ENCODE results near the gene CACNA1I. TPM values are rescaled to one million over a fixed set of nuclear protein-coding genes. Genes with fewer than 3 reads are reported as not detected.

Gene CACNA1I
- 0.18 TPM for total RNA-seq

DNA sequence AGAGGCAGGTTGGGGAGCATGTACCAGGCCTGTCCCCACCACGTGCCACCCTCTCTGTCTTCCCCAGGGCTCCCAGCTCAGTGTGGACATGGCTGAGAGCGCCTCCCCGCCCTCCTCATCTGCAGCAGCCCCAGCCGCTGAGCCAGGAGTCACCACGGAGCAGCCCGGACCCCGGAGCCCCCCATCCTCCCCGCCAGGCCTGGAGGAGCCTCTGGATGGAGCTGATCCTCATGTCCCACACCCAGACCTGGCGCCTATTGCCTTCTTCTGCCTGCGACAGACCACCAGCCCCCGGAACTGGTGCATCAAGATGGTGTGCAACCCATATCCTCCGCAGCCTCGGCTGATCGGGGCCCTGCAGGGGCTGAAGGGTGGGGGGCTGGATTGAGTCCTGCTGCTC, at the start of gene CACNA1I:
Gene CACNA1I, plus strand, starts transcription at position 89 of the 400 bp plus-strand sequence. Its CDS starts 0 bp downstream, at position 89.

DNA sequence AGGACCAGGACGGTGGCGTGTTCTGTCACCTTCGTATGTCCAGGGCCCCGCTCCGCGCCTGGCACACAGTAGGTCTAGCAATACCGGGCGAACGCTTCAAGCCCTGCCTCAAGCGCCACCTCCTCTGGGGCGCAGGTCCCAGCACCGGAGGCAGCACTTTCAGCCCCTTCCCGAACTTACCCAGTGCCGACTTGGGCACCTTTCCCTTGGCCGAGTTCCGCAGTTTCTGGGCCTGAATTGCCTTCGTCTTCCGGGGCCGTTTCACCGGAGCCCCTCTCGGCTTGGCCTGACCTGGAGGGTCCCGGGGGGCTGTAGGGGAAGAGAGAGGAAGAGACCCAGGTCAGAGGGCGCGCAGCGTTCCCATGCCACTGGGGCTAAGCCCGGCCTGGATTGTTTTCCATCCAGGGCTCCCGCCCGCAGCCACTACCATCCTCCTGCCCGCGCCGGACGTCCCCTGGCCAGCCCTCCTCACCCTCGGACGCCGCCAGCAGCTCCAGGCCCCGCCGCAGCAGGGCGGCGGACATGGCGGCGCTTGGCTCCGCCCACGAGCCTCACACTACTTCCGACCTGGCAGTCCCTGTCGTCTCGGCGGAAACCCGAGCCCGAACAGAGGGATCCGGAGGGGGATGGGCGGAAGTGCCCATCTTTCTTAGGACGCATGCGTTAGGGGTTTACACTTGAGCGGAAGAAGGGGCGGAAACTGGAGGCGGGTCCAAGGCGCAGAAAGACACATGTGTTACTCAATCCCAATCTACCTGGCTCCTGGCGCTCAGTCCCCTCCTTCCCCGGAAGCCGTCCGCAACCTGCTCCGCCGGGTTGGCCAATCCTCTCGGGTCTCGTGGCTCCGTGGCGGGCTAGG, 38.1 kb upstream of the CACNA1I start, which contains the start of gene RPS19BP1:
Gene RPS19BP1, minus strand, starts transcription at position 534 of the 859 bp plus-strand sequence. Its CDS starts 10 bp downstream, at position 524.

Other genes starting within 250 kb of the CACNA1I start
- 41.5 TPM for gene SYNGR1, start 220.8 kb upstream of the CACNA1I start, total RNA-seq
- gene TAB1, start 171.0 kb upstream of the CACNA1I start, total RNA-seq, result 25.6 TPM
- gene MGAT3, start 113.7 kb upstream of the CACNA1I start, total RNA-seq, result 13.0 TPM
- gene MIEF1, start 68.5 kb upstream of the CACNA1I start, total RNA-seq, result 23.8 TPM
- gene ATF4, start 50.2 kb upstream of the CACNA1I start, total RNA-seq, result 130 TPM
- 54.5 TPM for gene RPS19BP1, start 38.0 kb upstream of the CACNA1I start, total RNA-seq

All from metanephros (tissue), 1 donor.